GM19452 (cell line): ENCODE measurements around the gene PCDHB11.
"Not testable (repeated sequence)": the region's sequence is repeated elsewhere in the genome, so short reads cannot be mapped to it uniquely, and the experiment has no call there.

ENCODE experiments used
- ATAC-seq: cut with Tn5 transposase; IDR thresholded peaks from one replicate; pipeline ENCODE4 v1.9.1; 2021; ENCODE audit not compliant: unreplicated experiment

Gene PCDHB11

GRCh38 chr5:141186897-141187512, 12.4 kb upstream of the PCDHB11 start, which contains the start of gene PCDHB9:
PCDHB9 (plus strand) TSS chr5:141187161; CDS start chr5:141187319, 158 bp downstream.
- no peak for ATAC-seq

- not testable (repeated sequence) for ATAC-seq
These were observed 10.7 kb upstream of the PCDHB11 start for GRCh38 chr5:141188682-141189081.

- not testable (repeated sequence) for ATAC-seq
These were observed 10.3 kb upstream of the PCDHB11 start for GRCh38 chr5:141189131-141189530.

DNA sequence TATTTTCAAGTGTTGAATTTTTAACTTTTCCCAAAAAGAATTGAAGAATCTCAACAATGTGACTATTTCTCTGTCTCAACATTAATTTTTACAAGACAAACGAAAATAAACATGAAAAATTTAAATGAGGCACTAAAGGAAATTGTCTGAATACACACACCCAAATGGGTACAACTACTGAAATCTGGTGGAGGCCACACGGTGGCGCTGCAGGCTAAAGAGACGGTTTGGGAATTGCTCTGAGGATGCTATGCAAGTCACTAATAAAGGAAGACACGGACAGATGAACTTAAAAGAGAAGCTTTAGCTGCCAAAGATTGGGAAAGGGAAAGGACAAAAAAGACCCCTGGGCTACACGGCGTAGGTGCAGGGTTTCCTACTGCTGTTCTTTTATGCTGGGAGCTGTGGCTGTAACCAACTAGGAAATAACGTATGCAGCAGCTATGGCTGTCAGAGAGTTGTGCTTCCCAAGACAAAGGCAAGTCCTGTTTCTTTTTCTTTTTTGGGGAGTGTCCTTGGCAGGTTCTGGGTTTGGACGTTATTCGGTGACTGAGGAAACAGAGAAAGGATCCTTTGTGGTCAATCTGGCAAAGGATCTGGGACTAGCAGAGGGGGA, 7.2 kb upstream of the PCDHB11 start, which contains the start of gene PCDHB10:
Gene PCDHB10, plus strand, starts transcription at position 244 of the 616 bp plus-strand sequence. Its CDS starts 200 bp downstream, at position 444.
- no peak for ATAC-seq

DNA sequence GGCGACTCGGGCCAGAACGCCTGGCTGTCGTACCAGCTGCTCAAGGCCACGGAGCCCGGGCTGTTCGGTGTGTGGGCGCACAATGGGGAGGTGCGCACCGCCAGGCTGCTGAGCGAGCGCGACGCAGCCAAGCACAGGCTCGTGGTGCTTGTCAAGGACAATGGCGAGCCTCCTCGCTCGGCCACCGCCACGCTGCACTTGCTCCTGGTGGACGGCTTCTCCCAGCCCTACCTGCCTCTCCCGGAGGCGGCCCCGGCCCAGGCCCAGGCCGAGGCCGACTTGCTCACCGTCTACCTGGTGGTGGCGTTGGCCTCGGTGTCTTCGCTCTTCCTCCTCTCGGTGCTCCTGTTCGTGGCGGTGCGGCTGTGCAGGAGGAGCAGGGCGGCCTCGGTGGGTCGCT, 5.1 kb upstream of the PCDHB11 start:
- not testable (repeated sequence) for ATAC-seq

DNA sequence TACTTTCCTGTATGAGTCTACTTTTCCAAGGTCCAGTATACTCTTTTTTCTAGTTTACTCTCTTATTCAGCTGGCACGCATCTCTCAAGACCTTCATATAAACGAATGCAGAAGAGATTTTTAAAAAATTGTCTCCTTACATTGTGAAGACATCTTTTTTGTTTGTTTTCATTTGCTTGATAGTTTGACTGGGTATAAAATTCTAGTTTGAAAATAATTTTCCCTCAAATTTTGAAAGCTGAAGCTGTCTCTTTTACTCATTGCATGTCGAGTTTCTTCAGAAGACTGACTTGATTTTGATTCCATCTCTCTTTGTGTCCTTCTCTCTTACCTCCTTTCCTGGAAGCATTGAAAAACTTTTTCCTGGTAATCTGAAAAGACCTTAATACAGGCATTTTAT, 3.1 kb upstream of the PCDHB11 start:
- ATAC-seq = no peak

GRCh38 chr5:141201126-141201525, 1.7 kb downstream of the PCDHB11 start:
- ATAC-seq = not testable (repeated sequence)

- not testable (repeated sequence) for ATAC-seq
These were observed 2.2 kb downstream of the PCDHB11 start for GRCh38 chr5:141201646-141202045.

DNA sequence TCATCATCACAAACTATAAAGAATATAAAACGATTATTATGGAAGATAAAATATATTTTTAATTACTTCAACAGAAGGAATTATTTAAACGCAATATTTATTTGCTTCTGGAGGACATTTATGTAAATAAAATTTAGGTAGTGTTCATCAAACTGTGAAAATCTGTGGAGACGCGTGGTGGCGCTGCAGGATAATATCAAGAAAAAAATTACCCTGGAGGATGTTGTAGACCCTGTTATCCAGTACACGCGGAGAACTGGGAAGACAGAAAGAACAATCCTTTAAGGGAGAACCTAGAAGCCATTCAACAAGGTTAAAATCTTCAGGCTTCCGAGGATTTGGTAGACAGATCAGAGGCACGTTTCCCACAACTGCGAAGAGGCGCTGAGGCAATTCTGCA, 9.1 kb downstream of the PCDHB11 start, which contains the start of gene PCDHB12:
Gene PCDHB12, plus strand, starts transcription at position 242 of the 400 bp plus-strand sequence. CDS start 189 bp downstream, outside the sequence.
- ATAC-seq = no peak

DNA sequence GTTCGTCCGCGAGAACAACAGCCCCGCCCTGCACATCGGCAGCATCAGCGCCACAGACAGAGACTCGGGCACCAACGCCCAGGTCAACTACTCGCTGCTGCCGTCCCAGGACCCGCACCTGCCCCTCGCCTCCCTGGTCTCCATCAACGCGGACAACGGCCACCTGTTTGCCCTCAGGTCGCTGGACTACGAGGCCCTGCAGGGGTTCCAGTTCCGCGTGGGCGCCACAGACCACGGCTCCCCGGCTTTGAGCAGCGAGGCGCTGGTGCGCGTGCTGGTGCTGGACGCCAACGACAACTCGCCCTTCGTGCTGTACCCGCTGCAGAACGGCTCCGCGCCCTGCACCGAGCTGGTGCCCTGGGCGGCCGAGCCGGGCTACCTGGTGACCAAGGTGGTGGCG, 10.9 kb downstream of the PCDHB11 start:
- not testable (repeated sequence) for ATAC-seq

- not testable (repeated sequence) for ATAC-seq
These were observed 11.4 kb downstream of the PCDHB11 start for GRCh38 chr5:141210849-141211248.

GRCh38 chr5:141213656-141214339, 14.4 kb downstream of the PCDHB11 start, which contains the start of gene PCDHB13:
PCDHB13 (plus strand) TSS chr5:141213919; CDS start chr5:141214124, 205 bp downstream.
- ATAC-seq = not testable (repeated sequence)

DNA sequence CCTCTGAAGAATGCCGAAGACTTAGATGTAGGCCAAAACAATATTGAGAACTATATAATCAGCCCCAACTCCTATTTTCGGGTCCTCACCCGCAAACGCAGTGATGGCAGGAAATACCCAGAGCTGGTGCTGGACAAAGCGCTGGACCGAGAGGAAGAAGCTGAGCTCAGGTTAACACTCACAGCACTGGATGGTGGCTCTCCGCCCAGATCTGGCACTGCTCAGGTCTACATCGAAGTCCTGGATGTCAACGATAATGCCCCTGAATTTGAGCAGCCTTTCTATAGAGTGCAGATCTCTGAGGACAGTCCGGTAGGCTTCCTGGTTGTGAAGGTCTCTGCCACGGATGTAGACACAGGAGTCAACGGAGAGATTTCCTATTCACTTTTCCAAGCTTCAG, 15.2 kb downstream of the PCDHB11 start:
- not testable (repeated sequence) for ATAC-seq

DNA sequence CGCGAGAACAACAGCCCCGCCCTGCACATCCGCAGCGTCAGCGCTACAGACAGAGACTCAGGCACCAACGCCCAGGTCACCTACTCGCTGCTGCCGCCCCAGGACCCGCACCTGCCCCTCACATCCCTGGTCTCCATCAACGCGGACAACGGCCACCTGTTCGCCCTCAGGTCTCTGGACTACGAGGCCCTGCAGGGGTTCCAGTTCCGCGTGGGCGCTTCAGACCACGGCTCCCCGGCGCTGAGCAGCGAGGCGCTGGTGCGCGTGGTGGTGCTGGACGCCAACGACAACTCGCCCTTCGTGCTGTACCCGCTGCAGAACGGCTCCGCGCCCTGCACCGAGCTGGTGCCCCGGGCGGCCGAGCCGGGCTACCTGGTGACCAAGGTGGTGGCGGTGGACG, 16.1 kb downstream of the PCDHB11 start:
- ATAC-seq = not testable (repeated sequence)

DNA sequence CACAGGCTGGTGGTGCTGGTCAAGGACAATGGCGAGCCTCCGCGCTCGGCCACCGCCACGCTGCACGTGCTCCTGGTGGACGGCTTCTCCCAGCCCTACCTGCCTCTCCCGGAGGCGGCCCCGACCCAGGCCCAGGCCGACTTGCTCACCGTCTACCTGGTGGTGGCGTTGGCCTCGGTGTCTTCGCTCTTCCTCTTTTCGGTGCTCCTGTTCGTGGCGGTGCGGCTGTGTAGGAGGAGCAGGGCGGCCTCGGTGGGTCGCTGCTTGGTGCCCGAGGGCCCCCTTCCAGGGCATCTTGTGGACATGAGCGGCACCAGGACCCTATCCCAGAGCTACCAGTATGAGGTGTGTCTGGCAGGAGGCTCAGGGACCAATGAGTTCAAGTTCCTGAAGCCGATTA, 16.6 kb downstream of the PCDHB11 start:
- not testable (repeated sequence) for ATAC-seq

DNA sequence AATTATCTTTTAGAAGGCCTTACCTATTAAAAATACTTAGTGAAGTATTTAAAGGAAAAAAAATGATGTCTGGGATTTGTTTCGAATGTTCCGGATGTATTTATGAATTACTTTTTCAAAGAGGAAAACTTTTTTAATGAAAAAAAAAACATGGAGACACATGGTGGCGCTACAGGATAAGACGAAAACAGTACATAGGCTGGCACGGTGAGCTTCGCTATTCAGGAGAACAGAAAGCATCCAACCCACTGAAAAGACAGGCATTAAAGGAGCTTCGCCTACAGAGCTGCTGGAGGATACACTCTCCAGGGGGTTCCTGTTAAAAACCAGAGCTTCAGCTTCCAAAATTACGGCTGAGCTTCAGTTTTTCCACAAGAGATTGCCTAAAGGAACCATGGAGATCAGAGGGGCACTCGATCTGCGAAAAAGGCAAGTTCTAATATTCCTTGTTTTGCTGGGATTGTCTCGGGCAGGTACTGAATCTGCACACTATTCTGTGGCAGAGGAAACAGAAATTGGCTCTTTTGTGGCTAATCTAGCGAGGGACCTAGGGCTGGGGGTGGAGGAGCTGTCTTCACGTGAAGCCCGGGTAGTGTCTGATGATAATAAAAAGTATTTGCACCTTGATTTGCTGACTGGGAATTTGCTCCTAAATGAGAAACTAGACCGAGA, 23.8 kb downstream of the PCDHB11 start, which contains the start of gene PCDHB14:
Gene PCDHB14, plus strand, starts transcription at position 232 of the 672 bp plus-strand sequence. Its CDS starts 163 bp downstream, at position 395.
- no peak for ATAC-seq

GRCh38 chr5:141224844-141225243, 25.4 kb downstream of the PCDHB11 start:
- ATAC-seq = not testable (repeated sequence)

GRCh38 chr5:141225421-141225820, 26.0 kb downstream of the PCDHB11 start:
- not testable (repeated sequence) for ATAC-seq

DNA sequence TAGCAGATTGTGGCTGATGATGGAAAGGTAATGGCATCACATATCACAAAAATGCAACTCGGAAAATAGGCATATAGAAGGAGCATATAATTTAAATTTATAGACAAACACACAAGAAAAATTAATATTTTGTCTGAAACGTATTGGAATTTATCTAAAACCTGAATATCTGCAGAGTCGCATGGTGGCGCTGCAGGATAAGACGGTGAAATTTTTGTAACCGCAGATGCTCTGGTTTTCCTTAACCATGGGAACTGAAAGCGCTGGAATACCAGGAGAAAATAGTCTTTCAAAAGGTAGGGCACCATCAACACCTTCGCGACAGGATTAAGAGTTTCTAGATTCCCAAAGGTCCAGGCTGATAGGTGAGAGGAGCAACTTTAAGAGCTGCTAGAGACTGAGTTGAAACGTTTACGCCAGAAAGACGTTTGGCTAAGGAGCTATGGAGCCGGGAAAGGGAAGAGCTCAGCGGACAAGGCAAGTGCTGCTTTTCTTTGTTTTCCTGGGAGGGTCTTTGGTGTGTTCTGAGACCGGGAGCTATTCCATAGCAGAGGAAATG, 34.8 kb downstream of the PCDHB11 start:
- no peak for ATAC-seq

DNA sequence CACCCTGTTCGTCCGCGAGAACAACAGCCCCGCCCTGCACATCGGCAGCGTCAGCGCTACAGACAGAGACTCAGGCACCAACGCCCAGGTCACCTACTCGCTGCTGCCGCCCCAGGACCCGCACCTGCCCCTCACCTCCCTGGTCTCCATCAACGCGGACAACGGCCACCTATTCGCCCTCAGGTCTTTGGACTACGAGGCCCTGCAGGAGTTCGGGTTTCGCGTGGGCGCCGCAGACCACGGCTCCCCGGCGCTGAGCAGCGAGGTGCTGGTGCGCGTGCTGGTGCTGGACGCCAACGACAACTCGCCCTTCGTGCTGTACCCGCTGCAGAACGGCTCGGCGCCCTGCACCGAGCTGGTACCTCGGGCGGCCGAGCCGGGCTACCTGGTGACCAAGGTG, 36.5 kb downstream of the PCDHB11 start:
- ATAC-seq = not testable (repeated sequence)
